Dendritic cell treated with granulocyte-macrophage colony-stimulating factor and Interleukin-4, amounts not matched to agents 40 ng/mL and 50 ng/mL, for 4 days (primary cell): ENCODE data around the gene IGF2R.
A peak's percentile ranks its signal among the peaks of the same experiment; 100 is the strongest.

Experiments used
- H3K27ac Mint-ChIP-seq: one replicate; pipeline ENCODE4 v1.8.0; 2022; ENCODE audit warnings: mild to moderate bottlenecking, mixed read lengths
- H3K27me3 Mint-ChIP-seq: one replicate; pipeline ENCODE4 v1.8.0; 2022; ENCODE audit warnings: mild to moderate bottlenecking, mixed read lengths
- H3K36me3 Mint-ChIP-seq: one replicate; pipeline ENCODE4 v1.8.0; 2022; ENCODE audit warnings: low read depth, mixed read lengths
- H3K4me1 Mint-ChIP-seq: one replicate; pipeline ENCODE4 v1.8.0; 2022; ENCODE audit warnings: low read depth, mixed read lengths
- H3K4me3 Mint-ChIP-seq: one replicate; pipeline ENCODE4 v1.8.0; 2022; ENCODE audit warnings: mild to moderate bottlenecking, moderate library complexity, mixed read lengths
- H3K9me3 Mint-ChIP-seq: one replicate; pipeline ENCODE4 v1.8.0; 2022; ENCODE audit warnings: mixed read lengths
- intact Hi-C: fragments of 100-400 bp; cut with micrococcal nuclease; formaldehyde crosslinking; loops from one replicate; pipeline ENCODE4 v1.15.0; 2022

IGF2R gene

DNA sequence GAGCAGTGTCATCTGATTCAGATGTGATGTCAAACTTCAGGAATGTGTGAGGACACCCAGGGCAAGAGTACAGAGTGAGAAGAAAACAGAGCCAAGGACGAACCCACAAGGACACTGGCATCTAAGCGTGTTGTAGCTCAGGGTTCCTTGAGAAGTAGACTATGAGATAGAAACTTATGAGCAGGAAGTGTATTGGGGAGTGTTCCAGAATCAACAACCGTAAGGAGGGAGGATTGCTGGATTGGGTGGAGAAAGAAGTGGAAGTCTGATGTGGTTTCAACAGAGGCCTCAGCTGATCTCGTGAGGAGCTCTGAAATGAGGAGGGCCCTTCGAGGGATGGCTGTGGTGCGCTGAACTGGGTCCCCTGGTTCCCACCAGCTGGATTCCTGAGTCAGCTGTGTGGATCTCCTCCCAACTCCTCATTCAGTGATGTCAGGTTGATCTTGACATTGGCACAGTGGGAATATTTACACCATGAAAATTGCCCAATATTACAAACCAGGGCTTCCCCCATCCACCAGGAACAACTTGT, 25.7 kb upstream of the IGF2R start:
- Mint-ChIP-seq H3K27me3 (peaks cover 14% of the 10 kb centered on the region), H3K4me3 (no peak overlapping the region), H3K36me3 (peaks cover 12% of the 10 kb centered on the region), H3K4me1 (peaks cover 22% of the 10 kb centered on the region), H3K27ac (peak overlapping the region; percentile 0), H3K9me3 (peaks cover 18% of the 10 kb centered on the region)
- intact Hi-C loops, result loop anchor here (5.0 to 10.0 kb wide), 2 partner anchors 148 to 251 kb away; partner anchors contain the start of genes MRPL18 and SOD2

DNA sequence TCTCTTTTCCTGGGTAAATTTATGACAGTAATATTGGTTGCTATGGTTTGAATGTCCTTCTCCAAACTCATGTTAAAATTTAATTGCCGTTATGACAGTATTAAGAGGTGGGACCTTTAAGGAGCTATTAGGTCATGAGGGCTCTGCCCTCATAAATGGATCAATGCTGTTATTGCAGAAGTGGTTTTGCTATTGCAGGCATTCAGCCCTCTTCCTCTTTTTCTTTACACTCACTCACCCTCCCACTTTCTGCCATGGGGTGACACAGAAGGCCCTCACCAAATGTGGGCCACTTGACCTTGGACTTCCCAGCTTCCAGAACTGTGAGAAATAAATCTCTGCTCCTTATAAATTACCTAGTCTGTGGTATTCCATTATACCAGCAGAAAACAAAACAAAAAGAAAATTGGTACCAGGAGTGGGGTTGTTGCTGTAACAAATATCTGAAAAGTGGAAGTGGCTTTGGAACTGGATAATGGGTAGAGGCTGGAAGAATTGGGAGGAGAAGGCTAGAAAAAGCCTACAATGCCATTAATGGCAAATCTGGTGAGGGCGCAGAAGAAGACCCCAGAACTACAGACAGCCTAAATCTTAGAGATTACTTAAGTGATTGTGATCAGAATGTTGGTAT, 24.8 kb upstream of the IGF2R start:
- peaks cover 12% of the 10 kb centered on the region for H3K36me3 Mint-ChIP-seq
- H3K4me3 Mint-ChIP-seq, result no peak overlapping the region
- H3K9me3 Mint-ChIP-seq, result peaks cover 18% of the 10 kb centered on the region
- H3K4me1 Mint-ChIP-seq, result peaks cover 22% of the 10 kb centered on the region
- intact Hi-C loops, result loop anchor here (5.0 to 10.0 kb wide), 2 partner anchors 149 to 252 kb away; partner anchors contain the start of genes MRPL18 and SOD2
- H3K27me3 Mint-ChIP-seq, result peaks cover 9% of the 10 kb centered on the region
- H3K27ac Mint-ChIP-seq, result no peak overlapping the region

DNA sequence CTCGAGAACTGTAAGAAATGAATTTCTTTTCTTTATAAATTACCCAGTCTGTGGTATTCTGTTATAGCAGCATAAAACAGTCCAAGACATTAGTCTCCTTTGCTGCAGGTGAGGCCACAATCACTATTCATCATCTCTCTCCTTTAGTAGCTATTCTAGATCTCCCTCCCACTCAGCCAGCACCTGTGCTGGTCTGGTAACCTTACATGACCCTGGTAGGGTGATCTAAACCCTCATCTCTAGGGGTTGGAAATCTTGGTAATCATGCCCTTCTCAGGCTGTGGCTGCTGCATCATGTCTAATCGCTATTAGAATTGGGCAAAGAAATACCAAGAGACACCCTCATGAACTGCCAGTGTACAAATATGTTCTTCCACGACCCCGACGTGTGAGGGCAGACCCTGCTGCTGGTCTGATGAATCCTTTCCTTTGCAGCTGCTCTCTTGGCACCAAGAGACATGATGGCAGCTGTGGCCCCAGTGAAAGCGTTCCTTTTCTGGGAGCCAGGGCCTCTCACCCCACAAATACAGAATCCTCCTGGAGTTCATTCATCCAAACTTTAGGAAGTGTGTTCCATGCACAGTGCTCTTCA, 23.0 kb upstream of the IGF2R start:
- H3K9me3 Mint-ChIP-seq, result peaks cover 18% of the 10 kb centered on the region
- H3K27me3 Mint-ChIP-seq, result peaks cover 5% of the 10 kb centered on the region
- no peak overlapping the region for H3K4me3 Mint-ChIP-seq
- H3K36me3 Mint-ChIP-seq, result peaks cover 12% of the 10 kb centered on the region
- H3K27ac Mint-ChIP-seq, result no peak overlapping the region
- H3K4me1 Mint-ChIP-seq, result peaks cover 22% of the 10 kb centered on the region
- intact Hi-C loops, result loop anchor here (10.0 kb wide), 1 partner anchor 151 kb away; the partner anchor contains the start of gene MRPL18

DNA sequence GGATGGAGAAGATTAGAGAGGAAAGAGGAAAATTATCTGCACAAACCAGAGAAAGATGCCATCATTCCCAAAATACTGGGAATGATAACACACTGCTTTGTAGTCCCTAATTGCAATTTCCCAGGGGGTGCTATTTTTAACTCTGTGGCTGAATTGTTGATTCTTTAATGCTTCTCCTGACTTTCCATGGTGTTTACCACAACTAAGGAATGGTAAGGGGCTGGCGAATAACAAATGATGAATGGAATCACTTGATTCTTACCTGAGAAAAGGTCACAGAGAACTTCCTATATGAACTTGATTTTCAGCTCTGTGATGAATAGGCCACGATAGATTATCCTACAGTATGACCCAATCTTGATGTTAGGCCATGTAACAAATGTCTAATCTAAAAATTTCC, 22.0 kb upstream of the IGF2R start:
- H3K27me3 Mint-ChIP-seq, result peaks cover 3% of the 10 kb centered on the region
- peaks cover 18% of the 10 kb centered on the region for H3K9me3 Mint-ChIP-seq
- peaks cover 28% of the 10 kb centered on the region for H3K4me1 Mint-ChIP-seq
- H3K27ac Mint-ChIP-seq, result no peak overlapping the region
- no peak overlapping the region for H3K4me3 Mint-ChIP-seq
- intact Hi-C loops, result loop anchor here (10.0 kb wide), 1 partner anchor 152 kb away; the partner anchor contains the start of gene MRPL18
- peaks cover 12% of the 10 kb centered on the region for H3K36me3 Mint-ChIP-seq

DNA sequence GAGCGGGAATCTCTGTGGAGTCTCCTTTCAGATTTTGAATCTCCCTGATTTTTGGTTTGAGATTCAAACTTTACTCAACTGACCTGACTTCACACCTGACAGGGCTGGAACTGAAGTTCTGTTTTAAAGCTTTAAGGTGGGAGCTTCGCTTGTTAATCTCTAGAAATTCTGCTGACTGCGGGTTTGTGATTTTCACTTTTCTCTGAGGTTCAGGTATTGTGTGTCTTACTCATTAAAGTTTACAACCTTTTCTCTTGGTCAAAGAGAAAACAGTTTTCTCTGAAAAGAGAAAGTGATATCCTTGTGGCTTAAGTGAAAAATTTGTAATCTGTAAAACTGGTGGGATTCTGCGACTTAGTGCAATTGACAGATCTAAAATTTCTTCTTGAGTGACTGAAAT, 20.7 kb upstream of the IGF2R start:
- Mint-ChIP-seq H3K27me3 (peaks cover 3% of the 10 kb centered on the region), H3K4me1 (peaks cover 32% of the 10 kb centered on the region), H3K36me3 (peaks cover 12% of the 10 kb centered on the region), H3K4me3 (no peak overlapping the region), H3K27ac (no peak overlapping the region), H3K9me3 (peaks cover 18% of the 10 kb centered on the region)
- intact Hi-C loops, result loop anchor here (10.0 kb wide), 1 partner anchor 153 kb away; the partner anchor contains the start of gene MRPL18

DNA sequence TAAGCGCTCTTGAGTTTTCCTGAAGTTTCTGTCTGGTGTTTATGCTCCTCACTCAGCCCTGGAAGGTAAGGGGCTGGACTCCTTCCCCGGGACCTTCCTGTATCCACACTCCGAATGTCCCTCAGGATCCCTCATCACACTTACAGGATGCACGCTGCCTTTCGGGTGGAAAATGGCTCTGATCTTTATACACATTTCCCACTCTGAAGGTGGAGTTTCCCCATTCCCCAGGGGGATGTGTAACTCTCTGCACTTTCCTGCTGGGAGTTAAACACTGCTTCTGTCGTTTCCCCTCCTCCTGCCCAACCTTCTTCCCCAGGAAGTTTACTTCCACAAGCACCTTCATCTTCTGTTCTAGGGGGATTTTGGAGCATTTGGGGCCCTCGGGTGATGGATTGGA, 17.1 kb upstream of the IGF2R start:
- no peak overlapping the region for H3K4me3 Mint-ChIP-seq
- H3K9me3 Mint-ChIP-seq, result peaks cover 10% of the 10 kb centered on the region
- peaks cover 46% of the 10 kb centered on the region for H3K4me1 Mint-ChIP-seq
- H3K27me3 Mint-ChIP-seq, result peaks cover 3% of the 10 kb centered on the region
- intact Hi-C loops, result loop anchor here (5.0 kb wide), 1 partner anchor 41 kb away; no protein-coding TSS in a partner anchor
- peaks cover 5% of the 10 kb centered on the region for H3K36me3 Mint-ChIP-seq
- H3K27ac Mint-ChIP-seq, result peak overlapping the region; percentile 66

DNA sequence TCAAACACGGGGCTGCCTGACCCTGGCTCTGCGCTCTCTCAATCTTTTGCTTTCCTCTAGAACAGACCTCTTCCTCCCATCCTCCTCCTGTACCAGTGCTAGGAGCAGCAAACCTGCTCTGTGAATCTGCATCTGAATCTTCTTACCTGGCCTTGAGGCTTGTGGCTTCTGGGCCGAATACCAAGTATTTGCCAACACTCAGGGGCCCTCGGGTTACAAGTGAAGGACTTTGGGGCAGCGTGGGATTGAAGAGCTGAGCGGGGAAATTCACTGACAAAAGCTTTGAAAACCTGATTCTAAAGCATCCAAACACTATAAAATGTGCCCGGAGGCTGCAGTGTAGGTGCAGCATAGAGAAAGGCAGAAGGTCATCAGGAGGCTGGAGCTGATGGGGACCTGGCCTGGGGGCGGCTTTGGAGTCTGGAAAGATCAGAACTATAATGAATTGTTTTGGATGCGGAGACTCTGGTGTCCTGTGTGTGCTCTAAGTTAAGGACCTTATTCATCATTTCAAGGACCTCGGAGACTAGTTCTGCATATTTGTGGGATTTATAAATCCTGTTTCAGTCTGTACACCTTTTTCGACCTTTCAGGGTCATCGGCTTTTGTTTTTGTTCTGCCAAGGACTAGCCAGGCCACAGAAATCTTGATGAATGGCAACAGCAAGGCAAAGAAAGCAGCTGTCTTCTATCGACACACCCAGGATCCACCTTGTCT, 16.4 kb upstream of the IGF2R start:
- H3K36me3 Mint-ChIP-seq, result peaks cover 5% of the 10 kb centered on the region
- peaks cover 10% of the 10 kb centered on the region for H3K9me3 Mint-ChIP-seq
- H3K27ac Mint-ChIP-seq, result peak overlapping the region; percentile 66
- intact Hi-C loops, result loop anchor here (5.0 kb wide), 1 partner anchor 40 kb away; no protein-coding TSS in a partner anchor
- H3K27me3 Mint-ChIP-seq, result peaks cover 3% of the 10 kb centered on the region
- H3K4me1 Mint-ChIP-seq, result peaks cover 46% of the 10 kb centered on the region
- H3K4me3 Mint-ChIP-seq, result no peak overlapping the region

DNA sequence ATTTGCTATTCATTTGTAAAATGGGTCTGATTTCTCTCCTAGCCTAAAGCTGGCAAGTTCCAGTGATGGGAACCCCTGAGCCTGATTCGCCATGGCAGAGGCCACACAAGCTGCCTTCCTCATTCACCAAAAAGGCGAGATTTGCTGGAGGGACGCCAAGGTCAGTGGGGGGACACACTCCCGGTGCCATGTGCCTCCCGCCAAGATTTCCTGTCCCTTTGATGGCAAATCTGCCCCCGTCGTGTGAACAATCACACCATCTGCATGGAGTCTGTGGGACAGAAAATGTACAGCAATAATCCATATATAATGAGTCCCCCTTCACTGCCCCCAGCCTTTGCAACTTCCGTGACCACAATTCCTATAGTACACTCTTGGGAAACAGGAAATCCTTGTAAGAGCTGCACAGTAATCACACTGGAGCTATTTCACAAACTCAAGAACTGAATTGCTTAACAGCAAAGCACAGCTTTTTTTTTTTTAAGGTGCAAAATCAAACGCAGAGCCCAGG, 15.7 kb upstream of the IGF2R start:
- peaks cover 3% of the 10 kb centered on the region for H3K27me3 Mint-ChIP-seq
- intact Hi-C loops, result loop anchor here (5.0 kb wide), 1 partner anchor 39 kb away; no protein-coding TSS in a partner anchor
- H3K4me3 Mint-ChIP-seq, result no peak overlapping the region
- H3K9me3 Mint-ChIP-seq, result peaks cover 10% of the 10 kb centered on the region
- H3K27ac Mint-ChIP-seq, result no peak overlapping the region
- peaks cover 5% of the 10 kb centered on the region for H3K36me3 Mint-ChIP-seq
- peaks cover 47% of the 10 kb centered on the region for H3K4me1 Mint-ChIP-seq

DNA sequence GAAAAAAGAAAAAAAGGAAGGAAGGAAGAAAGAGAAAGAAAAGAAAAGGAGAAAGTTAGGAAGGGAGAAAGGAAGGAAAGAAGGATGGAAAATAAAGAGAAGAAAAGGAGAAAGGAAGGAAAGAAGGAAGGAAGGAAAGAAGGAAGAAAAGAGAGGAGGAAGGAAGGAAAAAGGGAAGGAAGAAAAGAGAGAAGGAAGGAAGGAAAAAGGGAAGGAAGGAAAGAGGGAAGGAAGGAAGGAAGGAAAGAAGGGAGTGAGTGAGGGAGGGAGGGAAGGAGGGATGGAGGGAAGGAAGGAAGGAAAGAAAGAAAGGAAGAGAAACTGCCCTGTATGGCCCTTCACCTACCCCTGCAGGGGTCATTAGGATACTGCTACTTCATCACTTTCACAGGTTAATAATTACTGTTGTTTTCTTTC, 12.9 kb upstream of the IGF2R start:
- Mint-ChIP-seq H3K9me3 (peaks cover 10% of the 10 kb centered on the region), H3K4me1 (peaks cover 74% of the 10 kb centered on the region), H3K4me3 (no peak overlapping the region), H3K27ac (peak overlapping the region; percentile 62), H3K27me3 (peaks cover 3% of the 10 kb centered on the region), H3K36me3 (peaks cover 5% of the 10 kb centered on the region)
- intact Hi-C loops, result no loop called here

DNA sequence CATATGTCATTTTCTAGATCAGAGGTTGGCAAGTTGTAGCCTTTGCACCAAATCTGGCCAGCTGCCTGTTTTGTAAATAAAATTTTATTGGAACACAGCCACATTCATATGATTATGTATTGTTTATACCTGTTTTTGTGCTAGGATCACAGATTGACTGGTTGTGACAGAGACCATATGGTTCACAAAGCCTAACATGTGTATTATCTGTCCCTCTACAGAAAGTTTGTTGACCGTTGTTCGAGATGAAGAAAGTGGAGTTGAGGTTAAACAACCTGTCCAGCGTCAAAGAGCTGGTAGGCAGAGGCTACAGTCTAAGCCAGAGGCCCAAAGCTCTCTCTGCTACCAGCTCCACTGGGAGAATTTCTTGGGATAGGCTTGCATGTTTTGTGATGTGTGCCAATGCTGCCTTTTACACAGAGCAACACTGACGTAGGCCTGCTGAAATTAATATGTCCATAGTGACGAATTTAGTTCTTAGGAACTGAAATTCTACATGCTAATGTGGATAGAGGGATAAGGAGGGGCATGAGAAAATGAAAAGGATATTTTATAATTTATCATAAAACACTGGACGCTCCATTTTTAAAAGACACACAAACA, 11.7 kb upstream of the IGF2R start:
- peaks cover 5% of the 10 kb centered on the region for H3K36me3 Mint-ChIP-seq
- no peak overlapping the region for H3K4me3 Mint-ChIP-seq
- H3K9me3 Mint-ChIP-seq, result peaks cover 10% of the 10 kb centered on the region
- peaks cover 2% of the 10 kb centered on the region for H3K27me3 Mint-ChIP-seq
- no peak overlapping the region for H3K27ac Mint-ChIP-seq
- peaks cover 78% of the 10 kb centered on the region for H3K4me1 Mint-ChIP-seq
- intact Hi-C loops, result no loop called here

DNA sequence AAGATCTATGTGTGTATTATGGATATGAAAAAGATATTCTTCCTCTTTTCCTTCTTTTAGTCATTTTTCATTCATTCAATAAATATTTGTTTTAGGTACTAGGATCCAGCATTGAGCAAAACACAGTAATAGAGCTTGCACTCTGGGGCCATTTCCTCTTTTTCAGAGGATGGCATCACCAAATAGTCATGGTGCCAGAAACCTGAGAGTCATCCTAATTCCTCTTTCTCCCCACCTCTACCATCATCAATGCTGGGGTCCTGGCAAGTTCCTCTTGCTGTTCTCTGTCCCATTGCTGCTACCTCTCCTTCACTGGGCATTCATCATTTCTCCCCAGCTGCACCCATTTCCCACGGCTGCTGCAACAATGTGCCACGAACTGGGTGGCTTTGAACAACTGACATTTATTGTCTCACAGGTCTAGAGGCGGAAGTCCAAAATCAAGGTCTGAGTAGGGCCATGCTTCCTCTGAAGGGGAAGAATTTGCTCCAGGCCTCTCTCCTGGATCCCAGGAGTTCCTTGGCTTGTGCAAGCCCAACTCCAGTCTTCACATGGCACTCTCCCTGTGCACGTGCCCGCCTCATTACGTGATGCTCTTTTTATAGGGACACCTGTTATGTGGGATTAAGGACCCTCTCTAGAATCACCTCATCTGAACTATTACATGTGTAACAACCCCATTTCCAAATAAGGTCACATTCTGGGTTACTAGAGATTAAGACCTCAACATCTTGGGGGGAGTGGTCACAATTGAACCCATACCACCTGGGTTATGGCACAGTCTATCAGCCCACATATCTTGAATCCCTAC, 9.5 kb upstream of the IGF2R start:
- Mint-ChIP-seq H3K36me3 (peaks cover 5% of the 10 kb centered on the region), H3K9me3 (peaks cover 10% of the 10 kb centered on the region), H3K27me3 (no peaks in the 10 kb centered on the region), H3K4me3 (peak overlapping the region; percentile 42), H3K27ac (peak overlapping the region; percentile 92), H3K4me1 (peaks cover 70% of the 10 kb centered on the region)
- intact Hi-C loops, result no loop called here

DNA sequence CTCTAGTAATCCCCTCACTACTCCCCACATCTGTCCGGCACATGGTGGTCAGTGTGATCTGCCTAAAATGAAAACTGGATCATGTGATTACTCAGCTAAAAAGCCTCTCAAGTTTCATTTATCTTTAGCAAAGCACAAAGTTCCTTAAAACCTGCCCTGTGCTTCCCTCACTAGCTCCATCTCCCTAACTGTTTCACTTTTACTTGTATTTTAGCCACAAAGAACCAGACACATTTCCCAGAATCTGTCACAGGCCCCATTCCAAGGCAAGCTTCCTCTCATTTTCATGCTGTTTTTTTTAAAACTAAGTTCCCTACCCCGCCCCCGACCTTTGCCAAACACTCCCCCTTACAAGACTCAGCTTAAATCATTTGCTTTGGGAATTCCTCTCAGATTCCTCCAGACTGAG, 8.9 kb upstream of the IGF2R start:
- H3K27ac Mint-ChIP-seq, result peak overlapping the region; percentile 92

DNA sequence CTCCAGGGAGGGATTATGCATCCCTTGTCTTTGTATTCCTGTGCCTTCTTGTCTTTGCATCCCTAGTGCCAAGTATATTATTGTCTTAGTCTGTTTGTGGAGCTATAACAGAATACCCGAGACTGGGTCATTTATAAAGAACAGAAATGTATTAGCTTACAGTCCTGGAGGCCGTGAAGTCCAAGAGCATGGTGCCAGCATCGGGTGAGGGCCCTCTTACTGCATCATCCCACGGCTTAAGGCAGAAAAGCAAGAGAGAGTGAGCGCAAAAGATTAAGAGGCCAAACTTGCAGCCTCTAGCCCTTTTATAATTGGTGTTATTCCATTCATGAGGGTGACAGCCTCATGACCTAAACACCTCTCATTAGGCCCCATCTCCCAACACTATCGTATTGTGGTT, 8.4 kb upstream of the IGF2R start:
- intact Hi-C loops, result no loop called here
- H3K27ac Mint-ChIP-seq, result peak overlapping the region; percentile 92
- H3K4me3 Mint-ChIP-seq, result no peak overlapping the region
- no peaks in the 10 kb centered on the region for H3K27me3 Mint-ChIP-seq
- H3K36me3 Mint-ChIP-seq, result peaks cover 5% of the 10 kb centered on the region
- peaks cover 8% of the 10 kb centered on the region for H3K9me3 Mint-ChIP-seq
- peaks cover 60% of the 10 kb centered on the region for H3K4me1 Mint-ChIP-seq

More for the DNA sequence above, 8.9 kb upstream of the IGF2R start:
- Mint-ChIP-seq H3K4me3 (peak overlapping the region; percentile 42), H3K4me1 (peaks cover 64% of the 10 kb centered on the region), H3K9me3 (peaks cover 10% of the 10 kb centered on the region), H3K36me3 (peaks cover 5% of the 10 kb centered on the region), H3K27me3 (no peaks in the 10 kb centered on the region)
- intact Hi-C loops, result no loop called here
